NT2/D1 (cell line): ENCODE data around the gene RAB39B.

Source experiments
- SUZ12 ChIP-seq: IDR thresholded peaks from 2 replicates; pipeline ENCODE4 v1.6.1; 2011; ENCODE audit not compliant: insufficient read length, insufficient read depth; ENCODE audit errors: extremely low read depth
- YY1 ChIP-seq: IDR thresholded peaks from 2 replicates; pipeline ENCODE4 v1.6.1; 2011; ENCODE audit not compliant: insufficient read length, insufficient read depth
- ZNF274 ChIP-seq: IDR thresholded peaks from 2 replicates; pipeline ENCODE4 v1.6.1; 2011; ENCODE audit warnings: mild to moderate bottlenecking, low read depth, low read length

GRCh38 chrX:155263854-155264628 lies at the start of gene RAB39B:
- no peak for TF ChIP-seq ZNF274
- no peak for TF ChIP-seq YY1
- TF ChIP-seq SUZ12 = no peak
